HCT116 (cell line): Measurements from ENCODE around the gene SAMD10. TPM values are rescaled to one million over a fixed set of nuclear protein-coding genes. Genes with fewer than 3 reads are reported as not detected.
A peak's percentile ranks its signal among the peaks of the same experiment; 100 is the strongest.

Experiments
- ATAC-seq: fragments of 200-7000 bp; cut with Tn5 transposase; 2 replicates; pipeline ENCODE4 v1.9.1; 2020; ENCODE audit warnings: mild to moderate bottlenecking, moderate library complexity
- BruUV-seq: library from RNA; stranded (reverse); fragments of 400-500 nt; replicated peaks from 2 replicates; lab custom pipeline; 2021; lab: Mats Ljungman, UMichigan
- CTCF ChIA-PET: fragments of 300-600 bp; sonication (Branson Sonifier 250); formaldehyde crosslinking; loops from one replicate; lab custom pipeline; 2021; ENCODE audit warnings: antibody characterized with exemption; lab: Charles Lee
- POLR2A ChIA-PET: fragments of 300-600, 350-600 bp; sonication (Branson Sonifier 250); formaldehyde crosslinking; loops from one replicate; lab custom pipeline; 2021; ENCODE audit warnings: antibody characterized with exemption; lab: Charles Lee
- RAD21 ChIA-PET, 2 experiments: fragments of 300-600 bp; sonication (Branson Sonifier 250); formaldehyde crosslinking; loops; one replicate each; lab custom pipeline; 2023; ENCODE audit warnings: low total read pairs in 2 of 2; ENCODE audit not compliant: uncharacterized antibody in 2 of 2, unreplicated experiment in 2 of 2, low non-redundant PET in 1 of 2; lab: Charles Lee
- DNase-seq: peaks from one replicate; pipeline ENCODE4 v3.0.0-alpha.2; 2010; ENCODE audit warnings: low read depth, low spot score
- H2AFZ ChIP-seq: fragments of 200-600 bp; shearing (Covaris generic), sonication (generic); 2 replicates; pipeline ENCODE4 v1.6.1; 2017; ENCODE audit warnings: low read depth, mixed run types, mixed read lengths, antibody characterized with exemption, low read length; ENCODE audit not compliant: poor library complexity, severe bottlenecking
- H3K27ac ChIP-seq: 2 replicates; pipeline ENCODE4 v1.5.1; 2012; ENCODE audit warnings: low read depth, low read length
- H3K27me3 ChIP-seq: fragments of 200-600 bp; sonication (generic); 2 replicates; pipeline ENCODE4 v1.6.1; 2016; ENCODE audit warnings: mixed run types, low read length, mixed read lengths; ENCODE audit not compliant: insufficient read depth
- H3K36me3 ChIP-seq, 2 experiments: fragments of 200-500 bp in 1 of 2; fragments of 200-600 bp in 1 of 2; sonication (Bioruptor generic) in 1 of 2; sonication (generic) in 1 of 2; 2 replicates each; pipeline versions ENCODE4 v1.5.1 to v1.6.1; 2014 to 2016; ENCODE audit warnings: low read length in 2 of 2, inconsistent platforms in 1 of 2, mixed read lengths in 1 of 2, mixed run types in 1 of 2; ENCODE audit not compliant: insufficient read depth in 2 of 2, control insufficient read depth in 1 of 2
- H3K4me1 ChIP-seq, 2 experiments: fragments of 200-600 bp in 1 of 2; sonication (generic) in 1 of 2; 2 replicates each; pipeline versions ENCODE4 v1.5.1 to v1.6.1; 2012 to 2017; ENCODE audit warnings: low read length in 2 of 2, inconsistent platforms in 1 of 2, mild to moderate bottlenecking in 1 of 2, mixed read lengths in 1 of 2, mixed run types in 1 of 2, moderate library complexity in 1 of 2; ENCODE audit not compliant: insufficient read depth in 2 of 2, control insufficient read depth in 1 of 2
- H3K4me2 ChIP-seq: fragments of 200-600 bp; sonication (generic); 2 replicates; pipeline ENCODE4 v1.6.1; 2017; ENCODE audit warnings: mixed run types, low read length, mixed read lengths
- H3K4me3 ChIP-seq, 2 experiments: fragments of 200-600 bp in 1 of 2; sonication (generic) in 1 of 2; replicated peaks in 1 of 2; 2 replicates each; pipeline ENCODE4 v1.5.1; 2011 to 2016; ENCODE audit warnings: low read length in 2 of 2, control low read depth in 1 of 2, low read depth in 1 of 2, mild to moderate bottlenecking in 1 of 2, mixed read lengths in 1 of 2, mixed run types in 1 of 2
- H3K79me2 ChIP-seq: fragments of 200-600 bp; sonication (generic); 2 replicates; pipeline ENCODE4 v1.6.1; 2017; ENCODE audit warnings: mild to moderate bottlenecking, mixed run types, low read length, moderate library complexity, mixed read lengths; ENCODE audit not compliant: insufficient read depth
- H3K9ac ChIP-seq: fragments of 200-600 bp; sonication (generic); 2 replicates; pipeline ENCODE4 v1.6.1; 2016; ENCODE audit warnings: low read length, mixed read lengths
- H3K9me2 ChIP-seq: fragments of 200-600 bp; sonication (generic), shearing (Covaris generic); 2 replicates; pipeline ENCODE4 v1.6.1; 2017; ENCODE audit warnings: mixed run types, mild to moderate bottlenecking, moderate library complexity; ENCODE audit not compliant: insufficient read depth
- H3K9me3 ChIP-seq, 2 experiments: fragments of 200-500 bp in 1 of 2; fragments of 200-600 bp in 1 of 2; sonication (Bioruptor generic) in 1 of 2; sonication (generic) in 1 of 2; 2 replicates each; pipeline ENCODE4 v1.6.1; 2014 to 2017; ENCODE audit warnings: low read length in 2 of 2, mixed read lengths in 2 of 2, inconsistent platforms in 1 of 2, low read depth in 1 of 2, mild to moderate bottlenecking in 1 of 2, mixed run types in 1 of 2, moderate library complexity in 1 of 2; ENCODE audit not compliant: control insufficient read depth in 1 of 2, insufficient read depth in 1 of 2
- H4K20me1 ChIP-seq: fragments of 200-600 bp; sonication (generic), shearing (Covaris generic); 2 replicates; pipeline ENCODE4 v1.6.1; 2017; ENCODE audit warnings: mixed run types, mild to moderate bottlenecking, moderate library complexity; ENCODE audit not compliant: insufficient read depth
- CBX3 ChIP-seq: IDR thresholded peaks from 2 replicates; pipeline ENCODE4 v1.6.1; 2012; ENCODE audit warnings: low read depth
- CEBPB ChIP-seq: IDR thresholded peaks from 2 replicates; pipeline ENCODE4 v1.6.1; 2012; ENCODE audit warnings: low read depth
- EGR1 ChIP-seq: IDR thresholded peaks from 2 replicates; pipeline ENCODE4 v1.6.1; 2012; ENCODE audit warnings: low read depth
- ELF1 ChIP-seq: IDR thresholded peaks from 2 replicates; pipeline ENCODE4 v1.6.1; 2012; ENCODE audit warnings: low read depth, borderline replicate concordance
- EZH2 ChIP-seq: fragments of 200-600 bp; sonication (generic); IDR thresholded peaks from 2 replicates; pipeline ENCODE4 v1.6.1; 2017; ENCODE audit warnings: antibody characterized with exemption, mixed run types
- EZH2phosphoT487 ChIP-seq: fragments of 200-600 bp; IDR thresholded peaks from 2 replicates; pipeline ENCODE4 v1.6.1; 2018; ENCODE audit warnings: antibody characterized with exemption, borderline replicate concordance
- JUND ChIP-seq: IDR thresholded peaks from 2 replicates; pipeline ENCODE4 v1.6.1; 2012
- POLR2AphosphoS5 ChIP-seq: IDR thresholded peaks from 2 replicates; pipeline ENCODE4 v1.6.1; 2011; ENCODE audit warnings: mild to moderate bottlenecking, low read depth, low read length, moderate library complexity
- RAD21 ChIP-seq: IDR thresholded peaks from 2 replicates; pipeline ENCODE4 v1.6.1; 2012; ENCODE audit warnings: low read depth, mild to moderate bottlenecking
- SP1 ChIP-seq: IDR thresholded peaks from 2 replicates; pipeline ENCODE4 v1.6.1; 2012; ENCODE audit warnings: low read depth
- SRF ChIP-seq: IDR thresholded peaks from 2 replicates; pipeline ENCODE4 v1.6.1; 2012; ENCODE audit warnings: low read depth
- YY1 ChIP-seq: IDR thresholded peaks from 2 replicates; pipeline ENCODE4 v1.6.1; 2011; ENCODE audit warnings: low read length, low read depth, moderate library complexity, mild to moderate bottlenecking; ENCODE audit not compliant: insufficient replicate concordance; ENCODE audit errors: extremely low read depth
- ZFX ChIP-seq: fragments of 450-650 bp; IDR thresholded peaks from 2 replicates; pipeline ENCODE4 v1.6.1; 2017
- ZNF274 ChIP-seq: fragments of 200-500 bp; sonication (Bioruptor generic); IDR thresholded peaks from 2 replicates; pipeline ENCODE4 v1.6.1; 2014; ENCODE audit warnings: mild to moderate bottlenecking, low read depth, low read length, inconsistent platforms
- intact Hi-C: fragments of 100-400 bp; cut with micrococcal nuclease; formaldehyde crosslinking; loops from 2 replicates; pipeline ENCODE4 v1.10.0; 2022
- total RNA-seq: library from RNA; stranded (reverse); gene quantifications from one replicate; pipeline ENCODE4 v1.2.1, GENCODE V29; 2021; ENCODE audit not compliant: unreplicated experiment
- TF ChIP-seq, protein P1 (sequence below): IDR thresholded peaks from 2 replicates; pipeline ENCODE4 v1.6.1; 2012
- TF ChIP-seq, protein P2 (sequence below): IDR thresholded peaks from 2 replicates; pipeline ENCODE4 v1.6.1; 2012; ENCODE audit warnings: low read depth

The SAMD10 gene
- total RNA-seq, 1 experiment from 2014 or later: 4.2 TPM

DNA sequence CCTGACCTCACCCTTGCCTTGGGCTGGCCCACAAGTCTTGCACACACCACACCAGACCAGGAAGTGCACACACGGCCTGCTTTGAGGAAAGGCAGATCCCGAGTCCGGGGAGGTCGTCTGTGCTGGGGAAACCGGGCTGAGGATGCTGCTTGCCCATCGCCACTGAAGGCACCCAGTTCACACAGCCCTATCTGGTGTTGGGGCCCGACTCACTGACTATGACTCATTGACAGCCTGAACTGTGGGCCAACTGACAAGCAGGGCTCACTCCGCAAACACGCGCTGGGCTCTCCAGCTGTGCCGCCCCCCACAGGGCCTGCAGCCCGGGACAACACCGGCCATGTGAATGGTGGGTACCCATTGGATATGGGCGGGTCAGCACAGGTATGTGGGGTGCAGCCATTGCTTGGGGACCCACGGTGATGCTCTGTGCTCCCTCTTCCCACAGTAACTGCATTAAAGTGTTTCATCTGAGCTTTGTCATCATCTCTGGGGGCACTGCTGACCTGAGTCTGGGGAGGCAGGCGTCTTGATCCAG, 1.6 kb downstream of the SAMD10 start:
- ChIA-PET CTCF (interaction anchor here (0.5 to 0.6 kb wide), 2 partner anchors 9 to 404 kb away, joined by 3 to 6 read pairs; partner anchors contain the start of gene HELZ2), RAD21 (no interaction called here), POLR2A (no interaction called here)
- H3K79me2 ChIP-seq: peaks cover 18% of the 10 kb centered on the region
- no peak for ATAC-seq
- TF ChIP-seq ZFX (no peak), CBX3 (no peak), POLR2AphosphoS5 (no peak), SP1 (no peak), EZH2 (no peak), ELF1 (no peak), EGR1 (no peak)
- intact Hi-C loops: loop anchor here (10.0 kb wide), 2 partner anchors 113 to 193 kb away; partner anchors contain the start of genes ABHD16B and TPD52L2
- no peak overlapping the region for H2AFZ ChIP-seq
- H3K36me3 ChIP-seq: no peaks in the 10 kb centered on the region
- peak overlapping the region; percentile 76 to 94; a peak in 3 of 4 replicates for H3K4me3 ChIP-seq
- H3K9me3 ChIP-seq: no peaks in the 10 kb centered on the region
- H3K4me2 ChIP-seq: peak overlapping the region; percentile 96
- H3K9ac ChIP-seq: peak overlapping the region; percentile 76; the same call in 1 of the 2 replicates
- DNase-seq: no peak
- H3K4me1 ChIP-seq: peaks cover 28 to 63% of the 10 kb centered on the region in 2 experiments
- peak overlapping the region; percentile 69; the same call in 1 of the 2 replicates for H3K27ac ChIP-seq
- H3K9me2 ChIP-seq: no peaks in the 10 kb centered on the region
- no peaks in the 10 kb centered on the region for H3K27me3 ChIP-seq
- no TSS peak for BruUV-seq
- no peaks in the 10 kb centered on the region for H4K20me1 ChIP-seq

DNA sequence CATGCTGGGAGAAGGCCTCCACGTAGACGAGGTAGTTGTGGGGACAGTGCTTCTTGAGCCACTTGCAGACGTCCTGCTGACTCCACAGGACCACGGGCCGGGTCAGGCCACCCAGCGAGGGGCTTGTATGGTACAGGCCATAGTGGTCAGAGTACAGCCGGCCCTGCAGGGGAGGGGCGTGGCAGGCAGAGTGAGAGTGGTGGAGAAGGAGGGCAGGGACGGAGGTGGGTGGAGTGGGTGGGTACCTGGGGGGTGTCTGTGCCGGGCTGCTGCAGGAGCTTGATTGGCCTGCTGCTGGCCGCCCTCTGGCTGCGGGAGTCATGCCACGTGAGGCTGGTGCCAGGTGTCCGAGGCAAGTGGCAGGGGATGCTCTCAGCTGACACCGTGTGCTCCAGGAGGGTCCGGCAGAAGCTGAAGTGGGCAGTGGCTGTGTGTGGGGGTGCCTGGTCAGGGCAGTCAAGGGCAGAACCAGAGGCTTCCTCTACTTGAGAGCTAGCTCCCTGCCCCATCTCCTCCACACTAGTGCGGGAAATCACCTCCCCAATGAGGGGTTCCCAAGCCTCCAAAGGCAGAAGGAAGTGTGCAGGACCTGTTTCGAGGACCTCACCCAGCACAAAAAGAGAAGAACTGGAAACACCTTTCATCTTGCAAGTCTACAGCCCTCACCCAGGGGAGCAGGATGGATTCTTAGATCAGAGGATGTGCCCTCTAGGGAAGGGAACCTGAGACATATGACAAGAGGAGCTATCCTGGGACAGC, 2.3 kb downstream of the SAMD10 start:
- BruUV-seq: no TSS peak
- H3K9ac ChIP-seq: no peak overlapping the region
- H2AFZ ChIP-seq: no peak overlapping the region
- H4K20me1 ChIP-seq: no peaks in the 10 kb centered on the region
- RAD21 ChIA-PET: no interaction called here
- ATAC-seq (no peak), DNase-seq (no peak)
- POLR2A ChIA-PET: no interaction called here
- no peaks in the 10 kb centered on the region for H3K27me3 ChIP-seq
- no peak overlapping the region; the same call in 1 of the 2 replicates for H3K27ac ChIP-seq
- H3K9me2 ChIP-seq: no peaks in the 10 kb centered on the region
- H3K4me1 ChIP-seq: peaks cover 26 to 58% of the 10 kb centered on the region in 2 experiments
- CTCF ChIA-PET: interaction anchor here (0.5 to 0.6 kb wide), 2 partner anchors 10 to 403 kb away, joined by 3 to 6 read pairs; partner anchors contain the start of gene HELZ2
- no peaks in the 10 kb centered on the region for H3K9me3 ChIP-seq
- intact Hi-C loops: loop anchor here (10.0 kb wide), 2 partner anchors 112 to 192 kb away; partner anchors contain the start of genes ABHD16B and TPD52L2
- H3K4me2 ChIP-seq: peak overlapping the region; percentile 96
- no peaks in the 10 kb centered on the region for H3K36me3 ChIP-seq
- H3K79me2 ChIP-seq: peaks cover 11% of the 10 kb centered on the region
- no peak overlapping the region for H3K4me3 ChIP-seq
- TF ChIP-seq SRF (no peak), ZNF274 (no peak), YY1 (no peak), JUND (no peak), CEBPB (no peak), CBX3 (no peak), SP1 (no peak), EZH2phosphoT487 (no peak), ZFX (no peak), RAD21 (no peak)
- TF ChIP-seq, protein P1, sequence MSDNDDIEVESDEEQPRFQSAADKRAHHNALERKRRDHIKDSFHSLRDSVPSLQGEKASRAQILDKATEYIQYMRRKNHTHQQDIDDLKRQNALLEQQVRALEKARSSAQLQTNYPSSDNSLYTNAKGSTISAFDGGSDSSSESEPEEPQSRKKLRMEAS: no peak
- TF ChIP-seq, protein P2, sequence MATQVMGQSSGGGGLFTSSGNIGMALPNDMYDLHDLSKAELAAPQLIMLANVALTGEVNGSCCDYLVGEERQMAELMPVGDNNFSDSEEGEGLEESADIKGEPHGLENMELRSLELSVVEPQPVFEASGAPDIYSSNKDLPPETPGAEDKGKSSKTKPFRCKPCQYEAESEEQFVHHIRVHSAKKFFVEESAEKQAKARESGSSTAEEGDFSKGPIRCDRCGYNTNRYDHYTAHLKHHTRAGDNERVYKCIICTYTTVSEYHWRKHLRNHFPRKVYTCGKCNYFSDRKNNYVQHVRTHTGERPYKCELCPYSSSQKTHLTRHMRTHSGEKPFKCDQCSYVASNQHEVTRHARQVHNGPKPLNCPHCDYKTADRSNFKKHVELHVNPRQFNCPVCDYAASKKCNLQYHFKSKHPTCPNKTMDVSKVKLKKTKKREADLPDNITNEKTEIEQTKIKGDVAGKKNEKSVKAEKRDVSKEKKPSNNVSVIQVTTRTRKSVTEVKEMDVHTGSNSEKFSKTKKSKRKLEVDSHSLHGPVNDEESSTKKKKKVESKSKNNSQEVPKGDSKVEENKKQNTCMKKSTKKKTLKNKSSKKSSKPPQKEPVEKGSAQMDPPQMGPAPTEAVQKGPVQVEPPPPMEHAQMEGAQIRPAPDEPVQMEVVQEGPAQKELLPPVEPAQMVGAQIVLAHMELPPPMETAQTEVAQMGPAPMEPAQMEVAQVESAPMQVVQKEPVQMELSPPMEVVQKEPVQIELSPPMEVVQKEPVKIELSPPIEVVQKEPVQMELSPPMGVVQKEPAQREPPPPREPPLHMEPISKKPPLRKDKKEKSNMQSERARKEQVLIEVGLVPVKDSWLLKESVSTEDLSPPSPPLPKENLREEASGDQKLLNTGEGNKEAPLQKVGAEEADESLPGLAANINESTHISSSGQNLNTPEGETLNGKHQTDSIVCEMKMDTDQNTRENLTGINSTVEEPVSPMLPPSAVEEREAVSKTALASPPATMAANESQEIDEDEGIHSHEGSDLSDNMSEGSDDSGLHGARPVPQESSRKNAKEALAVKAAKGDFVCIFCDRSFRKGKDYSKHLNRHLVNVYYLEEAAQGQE: no peak
